HK-2 (cell line): ENCODE data around the gene IGFBPL1.
A peak's percentile ranks its signal among the peaks of the same experiment; 100 is the strongest.
"Not testable (repeated sequence)": the region's sequence is repeated elsewhere in the genome, so short reads cannot be mapped to it uniquely, and the experiment has no call there.

Source experiments
- DNase-seq: peaks from one replicate; pipeline ENCODE4 v3.0.0-alpha.2; 2018; ENCODE audit not compliant: unreplicated experiment

IGFBPL1 gene

GRCh38 chr9:38423973-38424843 lies at the start of gene IGFBPL1:
TSS of gene IGFBPL1 (minus strand) at chr9:38424454. CDS start at chr9:38424424, 30 bp downstream.
- peak; percentile 30 for DNase-seq

GRCh38 chr9:38472583-38473249 lies 48.5 kb upstream of the IGFBPL1 start:
- not testable (repeated sequence) for DNase-seq

DNA sequence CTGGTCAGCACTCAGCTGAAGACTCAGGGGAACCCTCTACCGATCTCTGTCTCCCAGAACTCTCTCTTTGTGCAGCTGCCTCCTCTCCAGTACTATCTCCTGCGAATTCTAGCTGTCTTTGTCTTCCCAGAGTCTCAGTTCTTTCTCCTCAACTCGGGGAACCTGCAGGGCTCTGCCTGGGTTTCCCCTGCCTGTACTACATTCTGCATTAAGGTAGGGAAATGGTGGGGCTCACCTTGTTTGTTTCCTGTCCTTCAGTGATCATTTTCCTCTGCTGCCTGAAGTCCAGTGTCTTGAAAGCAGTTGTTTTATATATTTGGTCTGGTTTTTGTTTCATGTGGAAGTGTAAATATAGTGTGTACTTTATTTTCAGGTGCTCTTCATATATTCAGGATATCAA lies 43.1 kb upstream of the IGFBPL1 start:
- DNase-seq: no peak

GRCh38 chr9:38453835-38454234 lies 29.6 kb upstream of the IGFBPL1 start:
- no peak for DNase-seq

DNA sequence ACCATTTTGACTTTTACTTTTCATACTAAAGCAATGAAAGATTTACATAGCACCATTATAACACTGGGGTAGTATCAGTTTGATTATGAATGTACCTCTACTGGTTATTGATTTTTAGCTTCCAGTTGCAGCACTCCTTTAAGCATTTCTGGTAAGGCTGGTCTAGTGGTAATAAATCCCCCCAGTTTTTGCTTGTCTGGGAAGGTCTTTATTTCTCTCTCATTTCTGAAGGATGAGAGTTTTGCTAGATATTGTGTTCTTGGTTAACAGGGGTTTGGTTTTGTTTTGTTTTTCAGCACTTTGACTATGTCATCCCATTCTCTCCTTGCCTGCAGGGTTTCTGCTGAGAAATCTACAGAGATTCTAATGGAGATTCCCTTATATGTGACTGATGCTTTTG lies 26.9 kb upstream of the IGFBPL1 start:
- DNase-seq: no peak

DNA sequence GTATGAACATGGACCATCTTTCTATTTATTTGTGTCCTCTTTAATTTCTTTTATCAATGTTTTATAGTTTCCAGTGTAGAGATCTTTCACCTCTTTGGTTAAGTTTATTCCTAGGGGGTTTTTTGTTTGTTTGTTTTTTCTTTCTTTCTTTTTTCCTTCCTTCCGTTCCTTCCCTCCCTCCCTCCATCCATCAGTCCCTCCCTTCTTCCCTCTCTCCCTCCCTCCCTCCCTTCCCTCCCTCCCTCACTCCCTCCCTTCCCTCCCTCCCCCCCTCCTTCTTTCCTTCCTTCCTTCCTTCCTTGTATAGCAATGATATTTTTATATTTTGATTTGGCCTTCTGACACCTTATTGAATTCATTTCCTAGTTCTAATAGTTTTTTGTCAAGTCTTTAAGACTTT lies 23.4 kb upstream of the IGFBPL1 start:
- no peak for DNase-seq

DNA sequence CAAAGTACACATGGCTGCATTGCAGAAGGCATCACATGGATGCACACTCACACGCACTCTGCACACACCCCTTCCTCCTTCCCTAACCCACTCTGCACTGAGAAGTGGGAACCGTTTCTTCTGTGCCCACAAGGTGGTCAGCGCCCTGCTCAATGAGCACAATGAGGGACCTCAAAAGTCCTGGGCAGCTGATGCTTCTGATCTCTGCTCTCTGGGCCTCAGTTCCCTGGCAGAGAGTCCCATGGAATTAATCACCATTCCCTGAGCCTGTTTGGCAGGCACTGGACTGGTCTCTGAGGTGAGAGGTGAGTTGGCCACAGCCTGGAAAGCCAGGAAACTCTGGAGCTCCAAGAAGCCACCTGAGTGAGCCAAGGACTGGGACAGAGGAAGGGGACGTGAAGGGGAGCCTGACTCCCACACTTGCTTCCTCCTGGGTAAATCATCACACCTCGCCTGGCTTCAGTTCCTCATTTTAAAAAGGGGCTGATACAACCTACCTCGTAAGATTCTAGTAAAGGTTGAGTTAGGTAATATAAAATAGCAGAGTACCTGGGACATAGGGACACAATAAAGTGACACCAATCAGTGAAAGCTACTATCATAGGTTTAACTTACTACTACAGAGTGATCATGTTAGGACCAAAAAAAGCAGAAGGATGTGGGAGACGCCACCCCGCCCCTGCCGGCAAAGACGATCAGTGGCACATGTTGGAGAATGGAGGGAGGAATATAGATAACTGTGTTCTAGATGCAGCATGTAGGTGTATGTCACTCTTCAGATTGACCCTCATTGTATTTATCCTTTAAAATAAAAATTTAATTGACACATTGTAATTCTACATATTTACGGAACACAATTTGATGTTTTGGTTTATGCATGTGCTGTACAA lies 21.1 kb upstream of the IGFBPL1 start:
- DNase-seq: no peak

DNA sequence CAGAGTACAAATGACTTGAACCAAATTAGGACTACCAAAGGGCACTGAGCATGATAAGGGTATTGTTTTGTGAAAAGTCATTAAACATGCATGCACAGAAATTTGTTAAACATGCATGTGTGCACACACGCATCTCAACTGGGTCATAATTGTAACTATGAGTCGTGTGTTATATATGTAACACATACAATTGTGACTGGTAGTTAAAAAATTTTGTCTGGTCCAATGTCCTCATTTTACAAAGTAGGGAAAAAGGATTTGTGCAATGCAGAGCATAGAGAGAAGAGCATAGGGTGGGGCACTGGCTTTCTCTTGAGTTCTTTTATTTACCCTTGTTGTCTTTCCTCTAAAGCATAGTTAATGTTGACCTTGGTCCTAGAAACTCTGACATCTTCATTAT lies 19.3 kb upstream of the IGFBPL1 start:
- no peak for DNase-seq

DNA sequence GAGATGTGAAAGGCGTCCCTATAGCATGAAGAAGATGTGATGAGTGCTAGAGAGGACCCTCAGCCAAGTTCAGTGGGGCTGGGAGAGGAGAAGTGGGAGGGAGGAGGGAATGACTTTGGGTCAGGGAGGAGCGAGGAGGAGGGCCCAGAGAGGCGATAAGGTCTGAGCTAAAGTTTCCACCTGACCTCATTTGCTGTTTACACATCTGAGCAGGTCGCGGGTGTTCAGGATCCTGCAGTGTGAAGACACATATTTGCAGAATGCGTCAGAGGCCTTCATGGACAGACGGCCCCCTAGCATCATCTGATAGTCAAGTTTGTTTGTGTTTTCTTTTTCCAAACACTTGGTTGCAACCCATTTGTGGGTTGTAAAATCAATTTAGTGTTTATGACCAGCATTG lies 18.9 kb upstream of the IGFBPL1 start:
- DNase-seq: no peak

- no peak for DNase-seq
These were observed 18.3 kb upstream of the IGFBPL1 start for GRCh38 chr9:38442473-38443096.

DNA sequence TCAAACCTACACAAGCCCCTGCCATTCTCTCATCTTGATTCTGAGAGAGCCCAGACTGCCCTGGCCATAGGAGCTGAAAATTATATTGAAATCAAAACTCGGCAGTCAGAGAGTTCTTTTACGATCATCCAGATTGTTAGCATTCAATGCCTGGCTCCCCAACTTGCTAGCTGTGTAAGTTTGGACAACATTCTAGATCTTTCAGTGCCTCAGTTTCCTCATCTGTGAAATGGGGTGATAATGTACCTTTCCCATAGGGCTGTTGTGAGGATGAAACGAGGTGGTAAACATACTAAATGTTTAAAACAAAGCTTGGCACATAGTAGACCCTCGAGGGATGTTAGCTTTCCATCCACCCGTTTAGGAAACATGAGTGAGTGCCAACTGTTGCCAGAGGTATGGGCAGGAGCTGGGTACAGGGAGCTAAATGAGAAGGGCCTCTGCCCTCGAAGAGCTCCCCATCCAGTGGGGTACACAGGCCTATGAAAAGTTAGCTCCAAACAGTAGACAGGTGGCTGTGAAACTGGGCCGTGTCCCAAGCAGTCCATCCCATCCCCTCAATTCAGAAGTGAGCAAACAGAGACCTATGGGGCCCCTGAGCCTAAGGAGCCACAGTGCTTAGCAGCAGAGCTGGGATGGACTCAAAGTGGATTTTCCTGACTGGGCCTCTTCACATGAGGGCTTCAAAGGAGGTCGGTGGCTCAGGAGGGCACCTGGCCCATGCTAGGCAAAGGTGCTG lies 17.3 kb upstream of the IGFBPL1 start:
- DNase-seq: no peak

DNA sequence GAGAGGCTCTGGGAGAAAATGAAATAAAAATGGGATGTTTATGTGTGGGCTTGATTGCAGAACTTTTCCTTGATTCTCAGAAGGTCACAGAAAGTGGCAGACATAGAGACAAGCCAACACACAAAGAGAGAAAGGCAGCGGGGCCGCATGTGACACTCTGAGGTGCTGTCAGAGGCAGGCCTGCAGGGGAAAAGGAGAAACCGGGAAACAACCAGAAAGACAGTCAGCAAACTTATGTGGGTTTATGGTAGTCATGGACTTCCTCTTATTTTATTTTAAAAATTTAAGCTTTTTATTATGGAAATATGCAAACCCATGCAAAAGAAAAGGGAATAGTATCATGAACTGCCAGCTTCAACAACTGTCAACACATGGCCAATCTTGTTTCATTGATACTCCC lies 16.3 kb upstream of the IGFBPL1 start:
- no peak for DNase-seq

DNA sequence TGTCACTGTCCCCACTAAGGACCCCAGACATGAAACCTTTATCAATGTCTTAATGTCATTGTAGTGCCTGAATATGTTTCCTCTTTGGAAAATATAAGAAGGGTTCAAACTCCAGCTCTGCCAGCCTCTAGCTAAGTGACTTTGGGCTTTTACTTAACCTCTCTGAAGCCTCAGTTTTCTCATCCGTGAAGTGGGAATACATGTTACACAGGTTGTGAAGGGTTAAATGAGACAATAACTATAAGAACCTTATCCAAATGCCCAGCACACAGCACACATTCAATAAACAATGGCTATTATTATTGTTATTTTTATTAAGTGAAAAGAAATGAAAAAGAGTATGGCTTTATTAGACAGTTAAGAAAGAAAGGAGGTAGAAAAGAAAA lies 15.7 kb upstream of the IGFBPL1 start:
- no peak for DNase-seq

DNA sequence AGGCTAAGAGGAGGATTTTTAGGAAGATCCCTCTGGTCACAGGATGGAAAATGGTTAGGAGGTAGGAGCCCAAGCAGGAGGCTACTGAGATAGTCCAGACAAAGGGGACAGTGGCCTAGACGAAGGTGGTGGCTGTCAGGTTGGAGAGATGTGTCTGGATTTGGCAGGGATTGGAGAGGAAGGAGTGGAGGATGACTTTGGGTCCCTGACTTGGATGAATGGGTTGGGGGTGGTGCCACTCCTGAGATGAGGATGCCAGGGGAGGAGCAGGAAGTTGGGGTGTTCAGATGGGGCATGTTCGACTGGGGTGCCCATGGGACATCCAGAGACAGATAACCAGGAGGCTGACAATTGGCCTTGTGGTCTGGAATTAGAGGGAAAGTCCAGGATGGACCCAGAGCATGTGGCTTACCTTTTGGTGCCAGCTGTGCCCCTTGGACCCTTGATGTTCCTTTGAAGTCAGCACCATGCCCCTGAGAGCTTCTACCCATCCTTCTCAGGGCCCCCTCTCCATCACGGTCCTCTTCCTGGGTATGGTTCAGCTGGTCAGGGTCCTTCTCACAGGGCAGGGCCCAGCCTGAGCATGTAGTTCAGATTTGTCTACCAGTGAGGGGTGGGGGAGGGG lies 15.1 kb upstream of the IGFBPL1 start:
- no peak for DNase-seq

- peak; percentile 6 for DNase-seq
These were observed 13.1 kb upstream of the IGFBPL1 start for GRCh38 chr9:38437193-38437823.

GRCh38 chr9:38436708-38437107 lies 12.5 kb upstream of the IGFBPL1 start:
- no peak for DNase-seq

GRCh38 chr9:38435521-38435920 lies 11.3 kb upstream of the IGFBPL1 start:
- DNase-seq: no peak

DNA sequence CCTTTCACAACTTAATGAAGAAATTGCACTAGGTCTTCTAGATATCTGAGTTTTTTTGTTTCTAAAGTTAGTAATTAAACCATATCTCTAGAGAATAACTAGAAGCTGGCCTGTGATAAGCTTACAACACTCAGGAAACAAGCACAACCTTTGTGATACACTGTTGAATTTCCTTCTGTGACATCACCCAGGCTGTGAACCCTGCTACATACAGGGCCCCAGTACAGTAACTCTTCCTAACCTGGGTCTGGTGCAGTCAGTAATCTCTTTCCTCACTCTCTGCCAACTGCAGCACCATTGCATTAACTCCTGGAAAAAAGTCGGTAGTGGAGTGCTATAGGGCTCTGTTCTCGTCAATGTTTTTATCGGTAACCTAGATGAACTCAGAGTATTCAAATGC lies 10.6 kb upstream of the IGFBPL1 start:
- no peak for DNase-seq

GRCh38 chr9:38434365-38434764 lies 10.1 kb upstream of the IGFBPL1 start:
- DNase-seq: no peak

- no peak for DNase-seq
These were observed 8.8 kb upstream of the IGFBPL1 start for GRCh38 chr9:38432922-38433510.
